Thyroid gland (tissue), 4 donors: ENCODE measurements around the gene GMPR. TPM values are rescaled to one million over a fixed set of nuclear protein-coding genes. Genes with fewer than 3 reads are reported as not detected.

Experiments used
- DNase-seq, 2 donors: peaks; one replicate each; pipeline ENCODE4 v3.0.0-alpha.2; 2019
- H3K27ac ChIP-seq, 3 donors: fragments of 200-600 bp; sonication (generic); 1 replicate in 2 of 3; 2 replicates in 1 of 3; pipeline ENCODE4 v1.5.1; 2016 to 2019; ENCODE audit warnings: mild to moderate bottlenecking in 1 of 3, moderate library complexity in 1 of 3
- H3K27me3 ChIP-seq: fragments of 200-600 bp; sonication (generic); one replicate; pipeline ENCODE4 v1.5.1; 2019
- H3K36me3 ChIP-seq, 2 donors: fragments of 200-600 bp; sonication (generic); one replicate each; pipeline ENCODE4 v1.5.1; 2016 to 2019
- H3K4me1 ChIP-seq, 2 donors: fragments of 200-600 bp; sonication (generic); one replicate each; pipeline ENCODE4 v1.5.1; 2017 to 2019
- H3K4me3 ChIP-seq, 3 donors: fragments of 200-600 bp; sonication (generic); replicated peaks in 1 of 3; 1 replicate in 2 of 3; 2 replicates in 1 of 3; pipeline ENCODE4 v1.5.1; 2016; ENCODE audit warnings: mild to moderate bottlenecking in 1 of 3
- H3K9me3 ChIP-seq: fragments of 200-600 bp; sonication (generic); one replicate; pipeline ENCODE4 v1.5.1; 2017
- CTCF ChIP-seq, 6 experiments: fragments of 200-600 bp in 3 of 6; fragments of 450-650 bp in 3 of 6; sonication (generic) in 3 of 6; IDR thresholded peaks; one replicate each; pipeline ENCODE4 v1.5.1; 2016 to 2019; ENCODE audit warnings: antibody characterized with exemption in 6 of 6, mild to moderate bottlenecking in 2 of 6, inconsistent platforms in 1 of 6, moderate library complexity in 1 of 6
- POLR2A ChIP-seq, 2 donors: fragments of 450-650 bp; IDR thresholded peaks; one replicate each; pipeline ENCODE4 v1.6.1; 2017; ENCODE audit warnings: antibody characterized with exemption in 2 of 2, mild to moderate bottlenecking in 2 of 2, moderate library complexity in 1 of 2
- WGBS, 2 donors: methylation state at CpG; one replicate each; pipeline ENCODE4 v1.1.5; 2017; 5-methylcytosine and 5-hydroxymethylcytosine counted together
- intact Hi-C: fragments of 100-400 bp; cut with DNase I; formaldehyde crosslinking; loops from one replicate; pipeline ENCODE4 v1.15.1; 2023
- total RNA-seq, 4 donors: library from RNA; depleted of rRNA; stranded (reverse); fragments of >200 nt; gene quantifications; one replicate each; pipeline ENCODE4 v1.2.3, GENCODE V29; 2016

GMPR gene
- total RNA-seq, 4 donors from 2014 or later = 2.8 to 10.8 (median 3.3) TPM

GRCh38 chr6:16284472-16284871, 46.1 kb downstream of the GMPR start:
- TF ChIP-seq CTCF (IDR thresholded peaks at IDR 0.05) (no peak), POLR2A (IDR thresholded peaks at IDR 0.05) (no peak)
- H3K4me1 ChIP-seq = no peaks in the 10 kb centered on the region
- H3K27ac ChIP-seq = no peak overlapping the region
- DNase-seq = no peak
- intact Hi-C loops = no loop called here
- 91 to 95% methylated on average over 14 of the region's 14 CpGs for WGBS, 2 donors
- H3K36me3 ChIP-seq = no peaks in the 10 kb centered on the region
- H3K9me3 ChIP-seq = no peaks in the 10 kb centered on the region
- H3K27me3 ChIP-seq = no peaks in the 10 kb centered on the region
- H3K4me3 ChIP-seq = no peak overlapping the region

- H3K9me3 ChIP-seq = no peaks in the 10 kb centered on the region
- no peaks in the 10 kb centered on the region for H3K27me3 ChIP-seq
- TF ChIP-seq POLR2A (IDR thresholded peaks at IDR 0.05) = no peak
- TF ChIP-seq CTCF (IDR thresholded peaks at IDR 0.05) = no peak
- no peak for DNase-seq
- H3K36me3 ChIP-seq = no peaks in the 10 kb centered on the region
- 84 to 93% methylated on average over 11 of the region's 11 CpGs for WGBS, 2 donors
- H3K4me1 ChIP-seq = no peaks in the 10 kb centered on the region
- H3K27ac ChIP-seq = no peak overlapping the region
- no peak overlapping the region for H3K4me3 ChIP-seq
- intact Hi-C loops = no loop called here
Observed at GRCh38 chr6:16285467-16286150, 47.2 kb downstream of the GMPR start.

GRCh38 chr6:16286151-16286522, 47.8 kb downstream of the GMPR start:
- no peak overlapping the region for H3K27ac ChIP-seq
- intact Hi-C loops = no loop called here
- no peak overlapping the region for H3K4me3 ChIP-seq
- TF ChIP-seq POLR2A (IDR thresholded peaks at IDR 0.05) (no peak), CTCF (IDR thresholded peaks at IDR 0.05) (peak; percentile 27 to 84 (median 54))
- no peaks in the 10 kb centered on the region for H3K4me1 ChIP-seq
- H3K36me3 ChIP-seq = no peaks in the 10 kb centered on the region
- 32 to 34% methylated on average over 15 of the region's 15 CpGs for WGBS, 2 donors
- H3K27me3 ChIP-seq = no peaks in the 10 kb centered on the region
- no peaks in the 10 kb centered on the region for H3K9me3 ChIP-seq
- DNase-seq = peak; percentile 50 to 60

GRCh38 chr6:16288163-16288562, 49.8 kb downstream of the GMPR start:
- Histone ChIP-seq H3K9me3 (no peaks in the 10 kb centered on the region), H3K4me3 (no peak overlapping the region), H3K27ac (no peak overlapping the region), H3K36me3 (no peaks in the 10 kb centered on the region), H3K27me3 (no peaks in the 10 kb centered on the region), H3K4me1 (peaks cover 6 to 10% of the 10 kb centered on the region in 2 donors)
- WGBS, 2 donors = 90 to 92% methylated on average over 2 to 15 of the region's 26 CpGs
- no peak for DNase-seq
- TF ChIP-seq CTCF (IDR thresholded peaks at IDR 0.05) (no peak), POLR2A (IDR thresholded peaks at IDR 0.05) (no peak)
- intact Hi-C loops = no loop called here

GRCh38 chr6:16291739-16292138, 53.4 kb downstream of the GMPR start:
- H3K9me3 ChIP-seq = no peaks in the 10 kb centered on the region
- no peak overlapping the region for H3K27ac ChIP-seq
- no peak for TF ChIP-seq CTCF (IDR thresholded peaks at IDR 0.05)
- TF ChIP-seq POLR2A (IDR thresholded peaks at IDR 0.05) = no peak
- peaks cover 6 to 12% of the 10 kb centered on the region in 2 donors for H3K4me1 ChIP-seq
- intact Hi-C loops = no loop called here
- WGBS, 2 donors = 84 to 86% methylated on average over 5 to 6 of the region's 6 CpGs
- H3K4me3 ChIP-seq = no peak overlapping the region
- H3K27me3 ChIP-seq = no peaks in the 10 kb centered on the region
- no peak for DNase-seq
- no peaks in the 10 kb centered on the region for H3K36me3 ChIP-seq
